T47D (cell line): ENCODE results near the gene PLIN1.
A peak's percentile ranks its signal among the peaks of the same experiment; 100 is the strongest.

Experiments used
- DNase-seq, 2 experiments: peaks; one replicate each; pipeline versions ENCODE4 v3.0.0 to v3.0.0-alpha.2; 2011 to 2012; ENCODE audit warnings: low read depth in 1 of 2, low spot score in 1 of 2
- JUND ChIP-seq: IDR thresholded peaks from 2 replicates; pipeline ENCODE4 v1.6.1; 2012; ENCODE audit warnings: low read depth
- in situ Hi-C: cut with HindIII; loops from 2 replicates; pipeline ENCODE4 v1.10.0; 2016; ENCODE audit warnings: low sequenced_read_pairs, low pct_unique_long_range_greater_than_20kb

The PLIN1 gene

GRCh38 chr15:89667706-89667960 lies 11.5 kb downstream of the PLIN1 start:
- in situ Hi-C loops: no loop called here

GRCh38 chr15:89666858-89667705 lies 12.1 kb downstream of the PLIN1 start:
- in situ Hi-C loops: no loop called here
- TF ChIP-seq JUND: no peak
- peak in 1 of 2 experiments; percentile 6 for DNase-seq

More at GRCh38 chr15:89667706-89667960, 11.5 kb downstream of the PLIN1 start:
- DNase-seq: peak in 1 of 2 experiments; percentile 1
- no peak for TF ChIP-seq JUND

GRCh38 chr15:89666184-89666857 lies 12.8 kb downstream of the PLIN1 start:
- TF ChIP-seq JUND: no peak
- in situ Hi-C loops: no loop called here
- peak in 1 of 2 experiments; percentile 2 for DNase-seq

- in situ Hi-C loops: no loop called here
- peak in 1 of 2 experiments; percentile 4 for DNase-seq
- no peak for TF ChIP-seq JUND
Measured at GRCh38 chr15:89665449-89666181, 13.6 kb downstream of the PLIN1 start.

- DNase-seq: peak in 1 of 2 experiments; percentile 10
- no peak for TF ChIP-seq JUND
- in situ Hi-C loops: no loop called here
Measured at GRCh38 chr15:89664441-89665350, 14.5 kb downstream of the PLIN1 start.

- TF ChIP-seq JUND: no peak
- peak in 1 of 2 experiments; percentile 2 for DNase-seq
- in situ Hi-C loops: no loop called here
Measured at GRCh38 chr15:89662893-89663626, 16.1 kb downstream of the PLIN1 start.

- DNase-seq: no peak
- in situ Hi-C loops: no loop called here
Measured at GRCh38 chr15:89660556-89660955, 18.6 kb downstream of the PLIN1 start.

GRCh38 chr15:89659295-89659694 lies 19.9 kb downstream of the PLIN1 start:
- TF ChIP-seq JUND: no peak
- DNase-seq: no peak
- in situ Hi-C loops: no loop called here

More at GRCh38 chr15:89660556-89660955, 18.6 kb downstream of the PLIN1 start:
- no peak for TF ChIP-seq JUND

- DNase-seq: no peak
- in situ Hi-C loops: no loop called here
- TF ChIP-seq JUND: no peak
Measured at GRCh38 chr15:89657686-89658200, 21.4 kb downstream of the PLIN1 start.

GRCh38 chr15:89656116-89656815 lies 22.9 kb downstream of the PLIN1 start:
- no peak for TF ChIP-seq JUND
- in situ Hi-C loops: no loop called here
- DNase-seq: no peak
